ENCODE results near the gene ANKRD42.

Gene ANKRD42

DNA sequence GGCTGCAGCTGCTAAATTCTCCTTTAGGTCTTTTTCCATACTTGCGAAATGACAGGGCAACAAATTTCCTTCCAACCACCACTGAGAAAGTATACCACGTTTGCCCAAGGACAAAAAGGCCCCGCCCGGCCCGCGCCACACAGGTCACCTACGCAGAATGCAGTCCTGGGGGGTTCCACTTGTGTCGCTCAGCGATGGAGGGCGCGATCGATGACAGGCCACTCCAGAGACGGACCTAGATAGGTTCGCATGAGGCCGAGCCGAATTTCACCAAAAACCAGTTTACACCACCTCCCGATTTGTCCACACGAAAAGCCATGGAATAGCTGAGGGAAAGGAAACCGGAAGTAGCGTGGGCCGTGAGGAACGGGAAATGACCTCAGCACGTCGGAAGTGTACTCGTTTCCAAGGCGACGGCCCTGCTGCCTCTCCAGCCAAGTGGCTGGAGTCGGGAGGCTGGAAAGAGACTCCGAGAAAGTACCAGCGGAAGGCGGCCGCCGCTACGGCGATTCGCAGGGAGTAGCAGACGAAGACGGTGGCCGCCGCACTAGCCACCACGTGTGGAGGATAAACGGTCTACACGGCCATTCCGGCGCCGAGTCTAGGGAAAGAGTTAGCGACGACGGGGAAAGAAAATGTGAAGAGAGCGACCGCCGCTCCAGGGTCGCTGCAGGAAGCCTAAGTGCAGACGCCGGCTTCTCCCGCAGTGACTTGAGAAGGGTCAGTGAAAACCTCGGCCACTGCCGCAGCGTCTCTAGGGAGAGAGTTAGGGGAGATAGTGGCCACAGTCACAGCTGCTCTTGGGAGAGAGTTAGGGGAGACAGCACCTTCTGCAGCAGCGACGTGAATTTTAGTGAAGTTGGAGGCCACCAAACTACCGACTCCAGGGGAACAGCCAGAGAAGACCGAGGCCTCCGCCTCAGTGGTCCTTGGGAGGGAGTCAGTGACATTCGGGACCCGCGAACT, at the start of gene ANKRD42:
Gene ANKRD42, plus strand, starts transcription at position 398 of the 966 bp plus-strand sequence. CDS start 959 bp downstream, outside the sequence.
- peak; percentile 92 for DNase-seq

DNA sequence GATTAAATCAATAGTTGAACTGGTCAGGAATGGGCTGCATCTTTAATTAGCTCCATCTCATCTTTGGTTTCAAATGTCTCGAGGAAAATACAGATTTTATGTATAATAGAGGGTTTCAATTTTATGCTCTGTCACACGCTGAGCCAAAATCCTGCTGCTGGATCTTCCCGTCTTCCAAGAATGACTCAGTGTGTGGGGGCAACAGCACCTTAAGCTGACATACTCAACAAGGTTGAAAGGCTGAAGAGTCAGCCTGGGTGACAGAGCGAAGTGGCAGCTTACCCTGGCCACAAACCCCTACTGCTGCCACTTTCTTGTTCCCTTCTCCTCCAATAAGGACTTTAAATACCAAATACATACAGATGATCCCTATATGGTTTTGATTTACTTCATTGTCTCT, 45.6 kb upstream of the ANKRD42 start:
- no peak for DNase-seq

DNA sequence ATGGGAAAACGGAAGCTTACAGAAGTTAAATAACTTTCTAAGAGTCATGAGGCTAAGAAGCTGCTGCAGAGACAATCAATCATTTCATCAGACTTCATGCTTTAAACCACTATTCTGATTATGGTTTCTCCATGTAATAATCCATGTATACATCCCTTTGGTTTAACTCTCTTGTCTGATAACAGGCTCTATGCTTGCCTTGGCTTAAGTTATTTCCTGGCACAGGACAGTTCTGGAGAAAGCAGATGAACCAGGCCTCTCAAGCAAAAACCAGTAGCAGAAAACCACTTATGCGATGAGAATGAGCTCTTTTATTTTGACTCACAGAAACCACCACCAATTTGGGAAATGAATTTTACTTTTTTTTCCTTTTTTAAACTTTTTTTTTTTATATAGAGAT, 43.1 kb upstream of the ANKRD42 start:
- peak; percentile 39 for DNase-seq

DNA sequence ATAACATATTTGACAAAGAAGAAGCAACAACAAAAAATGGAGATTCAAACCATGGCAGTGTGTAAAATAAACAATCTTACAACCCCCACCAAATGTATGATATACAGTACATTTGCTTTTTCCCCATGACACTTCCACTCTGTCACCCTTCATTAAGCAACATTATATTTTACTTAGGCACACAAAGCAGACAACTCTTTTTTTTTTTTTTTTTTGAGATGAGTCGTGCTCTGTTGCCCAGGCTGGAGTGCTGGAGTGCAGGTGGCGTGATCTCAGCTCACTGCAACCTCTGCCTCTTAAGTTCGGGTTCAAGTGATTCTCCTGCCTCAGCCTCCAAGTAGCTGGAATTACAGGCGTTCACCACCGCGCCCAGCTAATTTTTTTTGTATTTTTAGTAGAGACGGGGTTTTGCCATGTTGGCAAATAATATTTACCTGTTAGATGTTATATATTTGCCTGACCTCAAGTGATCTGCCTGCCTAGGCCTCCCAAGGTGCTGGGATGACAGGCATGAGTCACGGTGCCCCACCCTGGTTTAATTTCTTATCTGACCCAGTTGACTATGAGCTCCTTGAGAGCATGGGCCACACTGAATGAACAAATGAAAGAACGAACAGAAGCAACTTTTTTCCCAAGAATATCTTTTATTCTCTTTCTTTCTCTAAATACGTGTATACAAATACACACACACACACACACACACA, 42.1 kb upstream of the ANKRD42 start:
- no peak for DNase-seq

DNA sequence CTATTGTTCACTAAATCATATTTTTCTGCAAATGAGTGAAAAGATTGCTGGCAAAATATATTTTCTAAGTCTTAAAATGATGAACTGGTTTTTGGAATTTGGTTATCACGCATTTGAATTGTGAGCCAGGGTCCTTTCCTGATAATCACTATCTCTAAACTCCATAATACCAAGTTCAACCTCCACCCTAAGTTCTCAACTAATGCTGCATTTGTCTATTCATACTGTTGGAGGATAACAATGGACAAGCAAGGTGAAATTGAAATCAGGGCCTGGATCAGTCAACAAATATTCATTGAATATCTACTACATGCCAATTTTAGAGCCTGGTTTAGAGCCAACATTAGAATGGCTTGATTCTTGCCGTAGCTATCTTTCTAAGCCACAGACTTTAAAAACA, 41.2 kb upstream of the ANKRD42 start:
- no peak for DNase-seq

DNA sequence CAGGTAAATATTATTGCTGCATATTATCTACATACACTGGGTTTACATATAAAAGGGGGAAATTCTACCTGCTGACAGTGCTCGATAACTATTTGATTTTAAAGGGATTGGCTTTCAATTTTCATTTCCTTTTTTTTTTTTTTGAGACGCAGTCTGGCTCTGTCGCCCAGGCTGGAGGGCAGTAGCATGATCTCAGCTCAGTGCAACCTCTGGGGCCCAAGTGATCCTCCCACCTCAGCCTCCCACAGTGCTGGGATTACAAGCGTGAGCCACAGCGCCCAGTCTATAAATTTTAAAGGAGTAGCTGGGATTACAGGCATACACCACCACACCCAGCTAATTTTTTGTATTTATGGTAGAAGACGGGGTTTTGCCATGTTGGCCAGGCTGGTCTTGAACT, 39.7 kb upstream of the ANKRD42 start:
- no peak for DNase-seq

DNA sequence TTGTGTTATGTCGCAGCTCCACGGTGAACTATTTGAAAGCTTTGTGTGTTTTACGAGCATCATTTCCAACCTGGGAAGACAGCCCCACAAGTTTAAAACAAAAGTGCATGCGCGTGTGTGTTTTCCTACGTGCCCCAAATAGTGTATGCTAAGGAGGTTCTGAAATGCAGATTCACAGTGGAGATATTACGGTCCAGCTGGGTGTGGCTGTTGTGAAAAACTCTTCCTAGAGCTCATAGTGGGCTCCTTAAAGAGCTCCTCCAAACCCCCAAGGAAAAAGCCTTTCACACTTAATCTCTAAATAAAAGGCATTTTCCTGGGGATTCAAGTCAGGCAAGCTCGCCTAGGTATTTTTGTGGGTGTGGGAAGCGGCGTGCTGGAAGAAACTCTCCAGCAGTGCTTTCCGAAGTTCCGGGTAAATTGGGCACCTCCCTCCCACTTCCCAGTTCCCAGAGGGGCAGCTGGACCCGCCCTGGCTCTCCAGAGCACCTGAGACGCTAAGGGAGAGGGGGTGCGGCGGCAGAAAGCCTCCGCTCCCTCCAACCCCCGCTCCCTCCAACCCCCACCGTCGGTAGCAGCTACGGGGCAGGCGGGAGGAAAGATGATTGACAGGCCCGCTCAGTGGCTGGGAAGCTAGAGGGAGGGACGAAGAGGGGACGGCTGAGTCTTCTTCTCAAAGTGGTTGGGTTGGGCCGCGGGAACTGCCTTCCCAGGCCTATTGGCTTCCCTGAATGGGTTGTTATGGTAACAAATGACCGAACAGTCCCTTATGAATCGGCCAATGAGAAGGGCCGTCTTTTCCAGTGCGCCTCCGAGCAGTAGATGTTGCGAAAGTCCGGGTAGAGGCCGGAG, 37.1 kb upstream of the ANKRD42 start:
- peak; percentile 99 for DNase-seq

DNA sequence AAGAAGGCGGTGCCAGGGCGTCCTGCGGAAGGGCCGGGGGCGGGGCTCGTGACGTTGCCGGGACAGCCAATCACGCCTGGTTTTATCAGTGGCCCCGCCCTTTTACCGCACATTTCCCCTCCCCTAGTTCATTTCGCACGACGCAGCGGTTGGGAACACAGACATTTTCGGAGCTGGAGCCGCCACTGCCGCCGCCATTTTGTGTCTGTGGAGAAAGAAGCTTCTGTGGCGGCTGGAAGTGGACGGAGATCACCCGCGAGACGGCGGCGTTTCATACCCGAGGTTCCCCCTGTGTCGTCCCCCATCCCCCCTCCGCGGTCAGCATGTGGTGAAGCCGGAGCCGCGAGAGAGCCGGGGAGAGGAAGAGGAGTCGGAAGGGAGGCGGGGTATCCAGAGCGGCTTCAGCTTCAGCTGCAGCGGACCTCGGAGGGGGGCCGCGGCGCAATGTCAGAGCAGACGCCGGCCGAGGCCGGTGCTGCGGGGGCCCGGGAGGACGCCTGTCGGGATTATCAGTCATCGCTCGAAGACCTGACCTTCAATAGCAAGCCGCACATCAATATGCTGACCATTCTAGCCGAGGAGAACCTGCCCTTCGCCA, 36.4 kb upstream of the ANKRD42 start, which contains the start of gene PCF11:
Gene PCF11, plus strand, starts transcription at position 136 of the 598 bp plus-strand sequence. Its CDS starts 309 bp downstream, at position 445.
- DNase-seq, result no peak

DNA sequence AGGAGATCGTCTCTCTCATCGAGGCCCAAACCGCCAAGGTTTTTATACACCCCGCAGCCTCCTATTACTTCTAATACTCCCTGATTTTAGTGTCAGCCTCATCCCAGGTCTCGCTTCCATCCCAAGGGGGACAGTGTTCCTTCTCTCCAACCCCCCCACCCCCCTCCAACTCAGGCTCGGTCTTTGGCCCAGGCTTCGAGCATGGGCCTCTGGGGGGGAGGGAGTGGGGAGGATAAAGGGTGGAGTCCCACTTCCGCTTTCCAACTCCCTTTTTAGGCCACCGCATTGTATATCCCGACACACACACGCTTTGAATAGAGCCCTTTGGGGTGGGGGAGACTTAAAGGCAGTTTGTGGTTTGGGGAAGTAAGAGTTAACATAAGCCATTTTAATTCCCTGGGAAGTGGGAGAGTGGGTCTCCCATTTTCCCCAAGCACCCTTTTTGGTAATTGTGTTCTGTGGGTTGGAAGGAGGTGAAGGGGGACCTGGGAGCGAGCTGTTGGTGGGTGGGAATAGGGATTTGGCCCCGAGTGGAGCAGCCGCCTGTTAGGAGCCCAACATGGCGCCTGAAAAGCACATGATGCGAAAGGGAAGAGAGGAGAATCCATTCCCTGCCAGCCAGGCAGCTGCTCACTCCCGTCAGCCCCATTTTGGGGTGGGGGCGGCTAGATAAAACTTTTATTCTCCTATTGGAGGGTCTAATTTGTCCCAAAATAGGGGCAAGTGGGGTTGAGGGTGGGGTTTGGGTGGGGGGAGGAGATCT, 35.7 kb upstream of the ANKRD42 start:
- DNase-seq, result peak; percentile 61

DNA sequence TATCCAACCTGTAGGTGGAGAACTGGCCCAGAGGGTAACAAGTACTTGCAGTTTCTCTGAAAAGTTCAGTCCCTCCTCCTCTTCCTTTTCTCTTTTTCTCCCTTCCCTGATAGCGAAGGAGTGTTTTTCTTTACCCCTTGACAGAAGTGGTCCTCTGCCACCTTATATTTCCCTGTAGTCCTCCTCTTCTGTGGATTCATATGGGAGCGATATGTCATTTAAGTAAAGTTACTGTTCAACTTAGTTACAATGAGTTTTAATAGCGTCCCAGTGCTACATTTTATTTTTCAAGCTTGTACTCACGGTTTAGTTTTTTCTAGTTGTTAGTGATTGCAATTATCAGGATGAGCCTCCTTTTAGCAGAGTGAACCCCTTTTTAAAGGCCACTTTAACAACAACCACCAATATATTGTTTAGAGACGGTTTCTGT, 35.1 kb upstream of the ANKRD42 start:
- DNase-seq, result peak; percentile 42

DNA sequence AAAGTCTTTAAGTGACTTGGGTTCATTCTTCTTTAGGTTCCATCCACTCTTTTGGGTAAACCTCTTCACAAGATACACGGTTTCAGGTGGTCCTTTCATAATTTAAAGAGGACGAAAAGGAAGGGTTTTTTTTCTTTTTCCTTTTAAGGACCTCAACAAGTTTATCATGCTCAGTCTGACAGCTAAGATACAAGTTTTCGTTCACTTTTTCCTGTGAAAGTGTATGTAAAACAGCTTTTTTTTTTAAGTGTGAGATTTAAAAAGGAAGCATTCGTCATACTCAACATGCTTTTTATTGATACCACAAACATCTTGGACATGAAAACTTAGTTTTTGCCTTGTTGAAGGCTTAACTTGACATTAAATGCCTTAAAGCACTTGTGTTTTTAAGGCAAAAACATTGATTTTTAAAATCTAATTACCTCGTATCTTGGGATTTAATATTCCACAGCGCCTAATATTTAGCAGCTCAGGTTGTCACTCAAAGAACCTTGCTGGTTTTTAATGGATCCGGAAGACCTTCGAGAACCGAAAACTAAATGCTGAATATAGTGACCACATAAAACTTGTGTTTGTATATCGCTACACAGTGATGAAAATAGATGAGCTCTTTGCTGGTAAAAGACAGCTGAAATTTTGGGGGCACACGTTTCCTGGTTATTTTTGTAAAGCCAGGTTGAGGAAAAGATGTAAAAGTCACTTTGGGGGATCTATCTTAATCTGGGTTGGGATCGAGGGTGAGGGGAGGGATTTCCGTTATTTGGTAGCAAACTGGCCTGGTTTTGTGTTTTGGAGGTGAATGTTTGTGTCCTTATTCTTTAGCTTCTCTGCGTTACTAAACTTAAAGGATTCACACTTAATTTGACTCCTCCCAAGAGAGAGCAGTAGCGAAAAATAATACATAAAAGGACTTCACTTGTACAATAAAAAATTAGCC, 34.3 kb upstream of the ANKRD42 start:
- no peak for DNase-seq

DNA sequence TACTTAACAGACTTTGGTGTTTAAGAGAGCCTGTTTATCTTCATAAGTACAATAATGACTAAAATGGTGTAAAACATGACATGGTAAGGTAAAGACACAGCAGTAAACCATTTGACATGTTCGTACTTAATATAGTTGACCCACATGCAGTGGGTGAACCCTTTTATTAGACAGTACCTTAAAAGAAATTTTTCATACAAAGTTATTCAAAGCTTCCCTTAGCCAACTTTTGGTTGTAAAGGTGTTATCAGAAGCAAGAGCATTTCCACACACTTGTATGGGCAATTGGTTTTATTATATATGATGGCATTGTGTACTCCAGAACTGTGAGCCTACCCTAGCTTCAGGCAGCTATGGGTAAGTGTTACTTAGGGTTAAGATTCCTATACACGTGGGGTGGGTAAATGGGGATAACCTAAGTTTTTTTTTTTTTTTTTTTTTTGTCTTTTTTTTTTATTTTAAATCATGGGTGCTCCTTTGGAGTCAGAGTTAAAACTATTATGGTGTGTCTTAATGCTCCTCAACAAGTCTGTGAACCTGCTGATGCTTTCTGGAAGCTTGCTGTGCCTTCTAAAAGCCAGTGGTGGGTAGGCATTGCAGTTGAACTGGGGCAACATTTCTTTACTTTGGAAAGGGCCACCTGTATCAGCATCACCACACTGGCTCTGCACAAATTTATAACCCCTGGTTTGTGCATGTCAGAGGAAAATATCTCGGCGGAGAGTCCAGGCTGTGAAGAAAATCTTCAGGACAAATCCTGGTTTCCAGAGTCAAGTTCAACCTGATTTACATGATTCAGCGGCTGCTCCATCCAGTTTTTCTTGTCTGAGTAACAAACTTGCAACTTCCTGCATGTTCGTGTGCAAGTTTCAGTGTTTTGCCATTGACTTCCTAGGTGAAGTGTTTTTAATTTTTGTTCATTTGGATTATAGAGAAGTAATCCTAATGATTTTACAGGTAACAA, 33.3 kb upstream of the ANKRD42 start:
- DNase-seq, result no peak

DNA sequence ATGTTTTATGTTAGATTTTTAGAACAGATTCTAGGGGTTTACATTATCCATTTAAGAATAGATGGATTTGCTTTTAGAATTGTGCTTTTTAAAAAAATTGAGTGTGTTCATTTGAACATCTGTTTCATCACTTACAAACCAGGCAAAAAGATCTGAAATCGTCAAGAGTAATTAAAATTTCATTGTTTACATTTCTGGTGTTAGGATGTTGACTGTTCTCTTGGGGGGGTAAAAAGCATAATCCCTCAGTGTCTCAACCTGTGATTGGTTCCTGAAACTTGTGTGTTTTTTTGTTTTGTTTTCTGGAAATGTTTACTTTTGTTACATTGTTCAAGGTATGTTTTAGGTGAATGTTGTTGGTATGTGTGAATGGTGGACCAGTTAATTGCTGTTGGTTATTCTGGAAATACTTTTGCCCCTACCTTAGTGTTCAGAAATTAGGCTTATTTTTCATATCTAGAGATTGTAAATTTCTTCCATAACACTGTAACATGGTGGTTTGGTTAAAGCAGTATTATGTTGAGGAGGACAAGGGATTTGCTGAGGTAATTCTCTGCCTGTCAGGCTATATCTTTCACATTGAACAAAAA, 31.8 kb upstream of the ANKRD42 start:
- no peak for DNase-seq

DNA sequence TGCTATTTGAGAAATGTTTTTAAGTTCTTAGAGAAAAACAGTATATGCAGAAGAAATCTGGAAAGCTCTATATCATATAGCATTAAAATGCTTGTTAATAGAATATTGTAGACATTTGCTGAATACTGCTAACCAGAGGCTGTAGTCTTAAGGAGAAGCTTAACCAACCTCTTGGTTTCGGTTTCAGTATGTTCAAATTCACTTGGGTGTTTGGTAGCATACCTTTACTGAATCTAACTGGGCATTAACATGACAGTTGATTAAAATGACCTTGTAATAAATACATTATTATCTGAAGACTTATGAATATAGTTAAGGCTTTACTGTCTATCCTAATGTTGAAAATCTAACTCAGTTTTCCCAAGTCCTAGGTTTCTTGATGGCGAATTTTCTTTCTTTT, 31.1 kb upstream of the ANKRD42 start:
- DNase-seq, result peak; percentile 49

DNA sequence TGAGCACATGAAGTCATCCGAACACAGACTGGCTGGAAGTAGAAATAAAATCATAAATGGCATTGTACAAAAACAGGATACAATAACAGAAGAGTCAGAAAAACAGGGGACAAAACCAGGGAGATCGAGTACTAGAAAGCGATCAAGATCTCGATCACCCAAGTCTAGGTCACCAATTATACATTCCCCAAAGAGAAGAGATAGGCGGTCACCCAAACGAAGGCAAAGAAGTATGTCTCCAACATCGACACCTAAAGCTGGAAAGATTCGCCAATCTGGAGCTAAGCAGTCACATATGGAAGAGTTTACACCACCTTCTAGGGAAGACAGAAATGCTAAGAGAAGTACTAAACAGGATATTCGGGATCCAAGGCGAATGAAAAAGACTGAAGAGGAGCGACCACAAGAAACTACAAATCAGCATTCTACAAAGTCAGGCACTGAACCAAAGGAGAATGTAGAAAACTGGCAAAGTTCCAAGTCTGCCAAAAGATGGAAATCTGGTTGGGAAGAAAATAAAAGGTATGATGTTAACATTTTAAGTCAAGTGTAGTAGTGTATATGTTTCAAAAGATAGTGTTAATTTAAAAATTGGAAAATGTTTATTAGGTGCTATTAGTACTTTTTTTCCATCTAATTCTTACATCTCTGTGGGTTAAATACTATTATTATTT, 27.2 kb upstream of the ANKRD42 start:
- DNase-seq, result no peak

DNA sequence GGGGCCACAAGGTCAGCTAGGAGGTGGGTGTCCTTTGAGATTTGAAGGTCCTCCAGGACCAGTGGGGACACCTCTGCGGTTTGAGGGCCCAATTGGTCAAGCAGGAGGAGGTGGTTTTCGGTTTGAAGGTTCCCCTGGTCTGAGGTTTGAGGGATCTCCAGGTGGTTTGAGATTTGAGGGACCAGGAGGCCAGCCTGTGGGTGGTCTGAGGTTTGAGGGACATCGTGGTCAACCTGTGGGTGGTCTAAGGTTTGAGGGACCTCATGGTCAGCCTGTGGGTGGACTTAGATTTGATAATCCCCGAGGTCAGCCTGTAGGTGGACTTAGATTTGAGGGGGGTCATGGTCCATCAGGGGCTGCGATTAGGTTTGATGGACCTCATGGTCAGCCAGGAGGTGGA, 24.8 kb upstream of the ANKRD42 start:
- DNase-seq, result no peak

DNA sequence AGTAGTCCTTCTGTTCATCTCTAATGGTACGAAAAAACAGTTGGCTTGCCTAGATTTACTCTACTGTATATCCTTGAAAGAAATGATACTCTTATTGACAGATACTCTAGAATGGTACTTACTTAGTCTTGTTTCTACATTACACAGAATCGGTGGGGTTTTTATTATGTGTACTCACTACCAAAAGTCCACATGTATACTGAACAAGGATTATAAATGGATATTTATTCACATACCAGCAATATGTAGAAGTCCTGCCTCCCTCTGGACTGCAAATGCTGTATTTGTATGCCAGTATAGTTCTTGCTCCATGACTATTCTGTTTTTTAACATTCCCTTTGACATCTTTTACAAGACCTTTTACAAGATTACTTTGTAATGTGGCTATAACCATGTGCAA, 22.6 kb upstream of the ANKRD42 start:
- no peak for DNase-seq

DNA sequence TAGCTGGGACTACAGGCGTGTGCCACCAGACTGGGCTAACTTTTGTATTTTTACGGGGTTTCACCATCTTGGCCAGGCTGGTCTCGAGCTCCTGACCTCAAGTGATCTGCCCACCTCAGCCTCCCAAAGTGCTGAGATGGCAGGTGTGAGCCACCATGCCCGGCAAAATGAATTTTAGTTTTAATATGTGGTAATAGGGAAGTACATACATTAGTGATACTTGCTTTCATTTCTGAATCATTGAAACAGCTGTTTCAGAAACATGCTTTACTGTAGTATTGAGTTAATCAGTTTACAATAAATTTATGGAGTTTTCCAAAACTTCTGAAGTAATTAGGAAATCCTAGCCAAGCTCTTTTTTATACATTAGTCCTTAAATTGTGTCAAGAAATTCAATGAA, 21.0 kb upstream of the ANKRD42 start:
- DNase-seq, result no peak
